H1 (cell line): ENCODE results near the gene BBIP1. TPM values are rescaled to one million over a fixed set of nuclear protein-coding genes. Genes with fewer than 3 reads are reported as not detected.

Source experiments
- CTCF ChIA-PET: fragments of 300-600 bp; sonication (Branson Sonifier 250); formaldehyde crosslinking; loops from one replicate; lab custom pipeline; 2021; ENCODE audit not compliant: partially characterized antibody; lab: Charles Lee
- POLR2A ChIA-PET: fragments of 300-600 bp; sonication (Branson Sonifier 250); formaldehyde crosslinking; loops from one replicate; lab custom pipeline; 2021; ENCODE audit warnings: inconsistent platforms; ENCODE audit not compliant: partially characterized antibody; lab: Charles Lee
- DNase-seq, 2 experiments: peaks; one replicate each; pipeline versions ENCODE4 v3.0.0 to v3.0.0-alpha.2; 2010 to 2022; ENCODE audit warnings: low spot score in 2 of 2, low read depth in 1 of 2, mixed read lengths in 1 of 2
- FAIRE-seq: peaks from 2 replicates; lab custom pipeline; 2011; peaks lifted over from hg19 to GRCh38; lab: Jason Lieb, UNC
- H2AFZ ChIP-seq: 2 replicates; pipeline ENCODE4 v1.8.1; 2012; ENCODE audit warnings: low read length, inconsistent platforms
- H2AK5ac ChIP-seq: 2 replicates; pipeline ENCODE4 v1.6.1; 2013; ENCODE audit warnings: low read depth, low read length
- H2BK120ac ChIP-seq: replicated peaks from 2 replicates; pipeline ENCODE3; 2013; ENCODE audit warnings: low read depth, low read length, inconsistent platforms
- H2BK12ac ChIP-seq: 2 replicates; pipeline ENCODE4 v1.6.1; 2013; ENCODE audit warnings: low read depth, low read length
- H2BK15ac ChIP-seq: 2 replicates; pipeline ENCODE4 v1.6.1; 2013; ENCODE audit warnings: low read length
- H2BK20ac ChIP-seq: 2 replicates; pipeline ENCODE4 v1.6.1; 2013; ENCODE audit warnings: low read length
- H2BK5ac ChIP-seq: 2 replicates; pipeline ENCODE4 v1.6.1; 2013; ENCODE audit warnings: low read depth, low read length
- H3K14ac ChIP-seq: 2 replicates; pipeline ENCODE4 v1.6.1; 2013; ENCODE audit warnings: inconsistent platforms; ENCODE audit not compliant: insufficient read length
- H3K18ac ChIP-seq: 2 replicates; pipeline ENCODE4 v1.6.1; 2013; ENCODE audit warnings: low read length; ENCODE audit errors: extremely low read depth
- H3K23ac ChIP-seq: 2 replicates; pipeline ENCODE4 v1.6.1; 2013; ENCODE audit warnings: inconsistent platforms; ENCODE audit not compliant: insufficient read length
- H3K23me2 ChIP-seq: 2 replicates; pipeline ENCODE4 v1.6.1; 2013; ENCODE audit warnings: low read depth, low read length
- H3K27ac ChIP-seq: 2 replicates; pipeline ENCODE4 v1.6.1; 2011; ENCODE audit warnings: low read depth, low read length, inconsistent platforms
- H3K27me3 ChIP-seq, 4 experiments: replicated peaks in 1 of 4; 1 replicate in 1 of 4; 2 replicates in 3 of 4; pipeline versions ENCODE4 v1.6.1 to v1.8.1; 2011 to 2013; ENCODE audit warnings: low read length in 3 of 4, mild to moderate bottlenecking in 3 of 4, inconsistent platforms in 2 of 4, mixed read lengths in 2 of 4, moderate library complexity in 1 of 4; ENCODE audit not compliant: control insufficient read depth in 3 of 4, insufficient read depth in 3 of 4; ENCODE audit errors: extremely low read depth in 1 of 4
- H3K36me3 ChIP-seq, 4 experiments: 2 replicates each; pipeline versions ENCODE4 v1.6.1 to v1.8.1; 2011 to 2013; ENCODE audit warnings: mild to moderate bottlenecking in 4 of 4, low read length in 3 of 4, moderate library complexity in 2 of 4, control low read depth in 1 of 4, inconsistent platforms in 1 of 4; ENCODE audit not compliant: insufficient read depth in 4 of 4, control insufficient read depth in 2 of 4
- H3K4ac ChIP-seq: replicated peaks from 2 replicates; pipeline ENCODE3; 2013; ENCODE audit warnings: low read length, low read depth, mixed read lengths, inconsistent platforms; ENCODE audit not compliant: insufficient read length
- H3K4me1 ChIP-seq, 4 experiments: replicated peaks in 1 of 4; 1 replicate in 1 of 4; 2 replicates in 3 of 4; pipeline versions ENCODE4 v1.6.1 to v1.8.1; 2011 to 2013; ENCODE audit warnings: low read length in 3 of 4, inconsistent platforms in 2 of 4, mixed read lengths in 1 of 4; ENCODE audit not compliant: insufficient read depth in 4 of 4, control insufficient read depth in 3 of 4
- H3K4me2 ChIP-seq, 2 experiments: 2 replicates each; pipeline versions ENCODE4 v1.6.1 to v1.8.1; 2011 to 2013; ENCODE audit warnings: low read depth in 2 of 2, low read length in 2 of 2, control low read depth in 1 of 2, inconsistent platforms in 1 of 2, mild to moderate bottlenecking in 1 of 2; ENCODE audit not compliant: insufficient read depth in 1 of 2
- H3K4me3 ChIP-seq, 4 experiments: fragments of 200-600, 300-600 bp in 1 of 4; sonication (generic), shearing (Covaris generic), sonication (Bioruptor Twin) in 1 of 4; 2 replicates each; pipeline versions ENCODE4 v1.5.1 to v1.8.1; 2011 to 2016; ENCODE audit warnings: low read length in 4 of 4, low read depth in 3 of 4, control low read depth in 2 of 4, inconsistent platforms in 2 of 4, mild to moderate bottlenecking in 2 of 4, mixed read lengths in 1 of 4, moderate library complexity in 1 of 4; ENCODE audit not compliant: insufficient read depth in 2 of 4; ENCODE audit errors: extremely low read depth in 1 of 4
- H3K56ac ChIP-seq: replicated peaks from 2 replicates; pipeline ENCODE3; 2013; ENCODE audit warnings: low read depth, mild to moderate bottlenecking, mixed read lengths, low read length, inconsistent platforms; ENCODE audit not compliant: insufficient read length
- H3K79me1 ChIP-seq: 2 replicates; pipeline ENCODE4 v1.6.1; 2013; ENCODE audit warnings: low read depth, low read length, control low read depth
- H3K79me2 ChIP-seq, 2 experiments: 2 replicates each; pipeline versions ENCODE4 v1.6.1 to v1.8.1; 2012 to 2013; ENCODE audit warnings: low read length in 2 of 2, mild to moderate bottlenecking in 2 of 2, inconsistent platforms in 1 of 2; ENCODE audit not compliant: insufficient read depth in 2 of 2, control insufficient read depth in 1 of 2
- H3K9ac ChIP-seq, 4 experiments: replicated peaks in 1 of 4; 1 replicate in 1 of 4; 2 replicates in 3 of 4; pipeline versions ENCODE4 v1.6.1 to v1.8.1; 2011 to 2013; ENCODE audit warnings: low read depth in 3 of 4, low read length in 3 of 4, control low read depth in 2 of 4, mild to moderate bottlenecking in 2 of 4, moderate library complexity in 2 of 4, inconsistent platforms in 1 of 4; ENCODE audit errors: extremely low read depth in 1 of 4
- H3K9me3 ChIP-seq, 2 experiments: 2 replicates each; pipeline versions ENCODE4 v1.6.1 to v1.8.1; 2012 to 2013; ENCODE audit warnings: mild to moderate bottlenecking in 2 of 2, moderate library complexity in 2 of 2, control low read depth in 1 of 2, inconsistent platforms in 1 of 2, low read depth in 1 of 2, low read length in 1 of 2, mixed read lengths in 1 of 2; ENCODE audit not compliant: insufficient read depth in 2 of 2
- H4K20me1 ChIP-seq, 2 experiments: replicated peaks in 1 of 2; 2 replicates each; pipeline versions ENCODE3 to v1.8.1; 2011 to 2013; ENCODE audit warnings: inconsistent platforms in 2 of 2, low read length in 2 of 2, mild to moderate bottlenecking in 1 of 2; ENCODE audit not compliant: insufficient read depth in 2 of 2, control insufficient read depth in 1 of 2
- H4K5ac ChIP-seq: 2 replicates; pipeline ENCODE4 v1.6.1; 2013; ENCODE audit warnings: low read length, low read depth, mixed read lengths, inconsistent platforms; ENCODE audit not compliant: insufficient read length
- H4K8ac ChIP-seq: 2 replicates; pipeline ENCODE4 v1.8.0; 2013; ENCODE audit warnings: mild to moderate bottlenecking, moderate library complexity, low read length, inconsistent platforms; ENCODE audit not compliant: insufficient read depth; ENCODE audit errors: extremely low read depth
- H4K91ac ChIP-seq: replicated peaks from 2 replicates; pipeline ENCODE3; 2013; ENCODE audit warnings: low read length, mixed read lengths, inconsistent platforms; ENCODE audit not compliant: insufficient read length
- CBX8 ChIP-seq: fragments of 300-800, 300-1000 bp; sonication (generic); IDR thresholded peaks from 2 replicates; pipeline ENCODE4 v1.7.1; 2016; ENCODE audit warnings: low read depth, low read length, borderline replicate concordance
- CEBPB ChIP-seq: IDR thresholded peaks from 2 replicates; pipeline ENCODE4 v1.6.1; 2012; ENCODE audit warnings: low read depth, low read length
- CTCF ChIP-seq, 3 experiments: IDR thresholded peaks; 1 replicate in 2 of 3; 2 replicates in 1 of 3; pipeline versions ENCODE4 v1.5.1 to v1.6.1; 2011; ENCODE audit warnings: low read length in 3 of 3, mild to moderate bottlenecking in 3 of 3, inconsistent platforms in 2 of 3, low read depth in 1 of 3, moderate library complexity in 1 of 3; ENCODE audit not compliant: insufficient read depth in 1 of 3; ENCODE audit errors: control extremely low read depth in 1 of 3
- E2F6 ChIP-seq: IDR thresholded peaks from 2 replicates; pipeline ENCODE4 v1.6.1; 2012; ENCODE audit warnings: inconsistent platforms
- GABPA ChIP-seq: IDR thresholded peaks from 2 replicates; pipeline ENCODE4 v1.6.1; 2011; ENCODE audit warnings: mild to moderate bottlenecking, low read length, moderate library complexity, borderline replicate concordance; ENCODE audit not compliant: insufficient read depth
- GTF2F1 ChIP-seq: IDR thresholded peaks from 2 replicates; pipeline ENCODE4 v1.6.1; 2012; ENCODE audit warnings: low read depth, low read length, improper control_type of control experiment, borderline replicate concordance
- NANOG ChIP-seq: IDR thresholded peaks from 2 replicates; pipeline ENCODE4 v1.6.1; 2011; ENCODE audit warnings: low read length, low read depth, mild to moderate bottlenecking, inconsistent platforms; ENCODE audit not compliant: insufficient read depth, poor library complexity, severe bottlenecking
- NRF1 ChIP-seq: IDR thresholded peaks from 2 replicates; pipeline ENCODE4 v1.6.1; 2011; ENCODE audit warnings: mild to moderate bottlenecking, low read depth, low read length, improper control_type of control experiment
- SP2 ChIP-seq: IDR thresholded peaks from 2 replicates; pipeline ENCODE4 v1.6.1; 2012; ENCODE audit warnings: mild to moderate bottlenecking, low read length, inconsistent platforms
- SRF ChIP-seq: IDR thresholded peaks from 2 replicates; pipeline ENCODE4 v1.6.1; 2011; ENCODE audit warnings: mild to moderate bottlenecking, low read depth, low read length, moderate library complexity
- TCF12 ChIP-seq: IDR thresholded peaks from 2 replicates; pipeline ENCODE4 v1.6.1; 2011; ENCODE audit warnings: low read depth, mild to moderate bottlenecking, low read length
- ZNF274 ChIP-seq: IDR thresholded peaks from 2 replicates; pipeline ENCODE4 v1.7.0; 2012; ENCODE audit warnings: low read length, borderline replicate concordance; ENCODE audit errors: extremely low read depth
- WGBS, 2 experiments: shearing (Covaris generic) in 1 of 2; methylation state at CpG; one replicate each; pipeline versions ENCODE4 v1.1.6 to v1.1.7; 2013 to 2015; ENCODE audit warnings: low lambda C conversion rate in 2 of 2, mixed read lengths in 2 of 2, inconsistent platforms in 1 of 2, low coverage in 1 of 2, missing lambda C conversion rate in 1 of 2; ENCODE audit not compliant: insufficient replicate concordance in 2 of 2, insufficient coverage in 1 of 2, insufficient read length in 1 of 2; ENCODE audit errors: extremely low coverage in 1 of 2, missing lambda C conversion rate in 1 of 2; 5-methylcytosine and 5-hydroxymethylcytosine counted together
- polyA plus RNA-seq, 7 experiments: library from polyadenylated mRNA; depleted of rRNA in 3 of 7; stranded (reverse) in 5 of 7; unstranded in 2 of 7; fragments of >200 nt in 5 of 7; fragments of 200-250 nt in 2 of 7; gene quantifications; 1 replicate in 5 of 7; 2 replicates in 1 of 7; 4 replicates in 1 of 7; pipeline versions ENCODE4 v1.2.1 to v1.2.3, GENCODE V29; 2011 to 2013; ENCODE audit warnings: missing spikeins in 2 of 7, mixed read lengths in 2 of 7
- total RNA-seq: library from RNA; stranded (reverse); fragmentation: NEBNext Ultra II Directional; extraction: Animal tissue kit (Norgen Biotek cat#: 25700); gene quantifications from 2 replicates; pipeline ENCODE4 v1.2.1, GENCODE V29; 2021

Gene BBIP1
- total and polyA plus RNA-seq, 2 of the 8 experiments (the other 6 are each of a cell fraction or from before 2014, with no cell fraction given), result 8.8 to 19.6 TPM

- H3K79me1 ChIP-seq, result no peaks in the 10 kb centered on the region
- ChIA-PET CTCF (no interaction called here), POLR2A (no interaction called here)
- no peaks in the 10 kb centered on the region for H3K23me2 ChIP-seq
- no peaks in the 10 kb centered on the region for H3K27me3 ChIP-seq
- no peak overlapping the region for H3K4me2 ChIP-seq
- H3K4ac ChIP-seq, result no peak overlapping the region
- no peak overlapping the region for H3K4me3 ChIP-seq
- no peak overlapping the region for H4K91ac ChIP-seq
- H2BK15ac ChIP-seq, result no peak overlapping the region
- H3K18ac ChIP-seq, result no peak overlapping the region
- no peak overlapping the region for H3K27ac ChIP-seq
- WGBS, 2 experiments, result 82% methylated on average over 2 of the region's 2 CpGs; no CpG with 5 or more reads in 1 of the 2 experiments
- H3K36me3 ChIP-seq, result no peaks in the 10 kb centered on the region
- FAIRE-seq, result no peak
- no peak overlapping the region for H2AFZ ChIP-seq
- no peaks in the 10 kb centered on the region for H3K4me1 ChIP-seq
- no peak overlapping the region for H2BK120ac ChIP-seq
- H2BK12ac ChIP-seq, result no peak overlapping the region
- no peak overlapping the region for H4K5ac ChIP-seq
- no peak overlapping the region for H3K14ac ChIP-seq
- H3K23ac ChIP-seq, result no peak overlapping the region
- H3K9me3 ChIP-seq, result no peaks in the 10 kb centered on the region
- H3K79me2 ChIP-seq, result peaks cover 0 to 81% of the 10 kb centered on the region in 2 experiments; a peak in 2 of 4 replicates
- H3K56ac ChIP-seq, result no peak overlapping the region
- H4K8ac ChIP-seq, result no peak overlapping the region
- no peak overlapping the region for H3K9ac ChIP-seq
- H4K20me1 ChIP-seq, result peaks cover 0 to 2% of the 10 kb centered on the region in 2 experiments
- H2AK5ac ChIP-seq, result no peak overlapping the region
- DNase-seq, result no peak
- H2BK20ac ChIP-seq, result no peak overlapping the region
- no peak overlapping the region for H2BK5ac ChIP-seq
- TF ChIP-seq SP2 (no peak), CEBPB (no peak), ZNF274 (no peak), GABPA (no peak), GTF2F1 (no peak), CTCF (IDR thresholded peaks at IDR 0.05; ENCODE audit: control extremely low read depth in 1 of 3, insufficient read depth in 1 of 3, low read depth in 1 of 3, low read length in 3 of 3) (no peak), TCF12 (no peak), NRF1 (no peak), SRF (no peak), E2F6 (no peak), CBX8 (no peak), NANOG (no peak)
Observed at GRCh38 chr10:110962443-110962842, 43.5 kb upstream of the BBIP1 start.
